Liver (tissue), 3 donors: Measurements from ENCODE around the gene GPD2.

Experiments
- RAD21 ChIP-seq, 2 donors: IDR thresholded peaks; 2 replicates each; pipeline ENCODE4 v1.6.1; 2016; ENCODE audit warnings: antibody characterized with exemption in 2 of 2, mild to moderate bottlenecking in 2 of 2
- SP1 ChIP-seq: IDR thresholded peaks from 2 replicates; pipeline ENCODE4 v1.6.1; 2018; ENCODE audit warnings: antibody characterized with exemption, mild to moderate bottlenecking
- TAF1 ChIP-seq: conservative IDR thresholded peaks from 2 replicates; pipeline ENCODE4 v1.6.1; 2016; ENCODE audit warnings: antibody characterized with exemption, mild to moderate bottlenecking
- TF ChIP-seq, protein P1 (sequence below): fragments of 150-350 bp; IDR thresholded peaks from 2 replicates; pipeline ENCODE4 v1.5.1; 2017; ENCODE audit warnings: improper control_type of control experiment, low read depth, low read length; ENCODE audit not compliant: missing input control
- donor health status: healthy.
- donor health status: healthy.

DNA sequence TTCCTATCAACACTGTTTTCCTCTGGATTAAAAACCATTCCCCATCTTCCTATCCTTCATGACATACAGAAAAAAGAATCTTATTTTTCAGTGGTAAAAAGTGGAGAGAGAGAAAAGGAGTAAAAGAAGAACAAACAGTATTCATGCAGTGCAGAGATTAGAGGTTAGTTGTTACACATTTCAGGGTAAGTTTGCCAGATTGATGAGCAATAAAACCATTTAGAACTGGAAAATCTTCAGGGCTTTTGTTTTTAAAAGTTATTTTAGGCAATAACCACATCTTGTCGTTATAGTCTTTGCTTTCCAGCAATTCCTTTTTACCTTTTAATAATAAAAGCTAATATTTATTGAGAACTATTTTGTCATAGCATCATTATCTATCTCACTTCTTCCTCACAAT lies 104.5 kb downstream of the GPD2 start:
- TF ChIP-seq RAD21 (IDR thresholded peaks at IDR 0.05) = no peak
- no peak for TF ChIP-seq TAF1
- TF ChIP-seq SP1 = no peak
- TF ChIP-seq, protein P1, sequence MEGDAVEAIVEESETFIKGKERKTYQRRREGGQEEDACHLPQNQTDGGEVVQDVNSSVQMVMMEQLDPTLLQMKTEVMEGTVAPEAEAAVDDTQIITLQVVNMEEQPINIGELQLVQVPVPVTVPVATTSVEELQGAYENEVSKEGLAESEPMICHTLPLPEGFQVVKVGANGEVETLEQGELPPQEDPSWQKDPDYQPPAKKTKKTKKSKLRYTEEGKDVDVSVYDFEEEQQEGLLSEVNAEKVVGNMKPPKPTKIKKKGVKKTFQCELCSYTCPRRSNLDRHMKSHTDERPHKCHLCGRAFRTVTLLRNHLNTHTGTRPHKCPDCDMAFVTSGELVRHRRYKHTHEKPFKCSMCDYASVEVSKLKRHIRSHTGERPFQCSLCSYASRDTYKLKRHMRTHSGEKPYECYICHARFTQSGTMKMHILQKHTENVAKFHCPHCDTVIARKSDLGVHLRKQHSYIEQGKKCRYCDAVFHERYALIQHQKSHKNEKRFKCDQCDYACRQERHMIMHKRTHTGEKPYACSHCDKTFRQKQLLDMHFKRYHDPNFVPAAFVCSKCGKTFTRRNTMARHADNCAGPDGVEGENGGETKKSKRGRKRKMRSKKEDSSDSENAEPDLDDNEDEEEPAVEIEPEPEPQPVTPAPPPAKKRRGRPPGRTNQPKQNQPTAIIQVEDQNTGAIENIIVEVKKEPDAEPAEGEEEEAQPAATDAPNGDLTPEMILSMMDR = no peak
